ENCODE data around the gene RESP18. TPM values are rescaled to one million over a fixed set of nuclear protein-coding genes. Genes with fewer than 3 reads are reported as not detected.

The RESP18 gene
- total RNA-seq, 1 experiment from 2014 or later = not detected

- BruUV-seq (replicated peaks) = no TSS peak
- Mint-ChIP-seq H3K9me3 (ENCODE audit: unreplicated experiment) (no peaks in the 10 kb centered on the region), H3K36me3 (ENCODE audit: insufficient read depth, unreplicated experiment) (no peaks in the 10 kb centered on the region), H3K27me3 (ENCODE audit: insufficient read depth, unreplicated experiment) (no peaks in the 10 kb centered on the region), H3K4me3 (ENCODE audit: unreplicated experiment) (no peak overlapping the region), H3K4me1 (ENCODE audit: insufficient read depth, unreplicated experiment) (peaks cover 27% of the 10 kb centered on the region), H3K27ac (ENCODE audit: low read depth, unreplicated experiment) (no peak overlapping the region)
- TF ChIP-seq CTCF (IDR thresholded peaks at IDR 0.05; ENCODE audit: unreplicated experiment) = no peak
- ChIA-PET CTCF (interaction anchor here (0.7 to 17.4 kb wide), 8 partner anchors 7 to 132 kb away, joined by 3 to 445 read pairs (median 24); partner anchors contain the start of genes ANKZF1, ATG9A, CNPPD1 and DNAJB2), POLR2A (interaction anchor here (1.5 to 11.1 kb wide), 4 partner anchors 15 to 115 kb away, joined by 5 to 170 read pairs (median 35); partner anchors contain the start of genes ANKZF1, ATG9A, CNPPD1 and DNAJB2)
- intact Hi-C loops (cut with micrococcal nuclease) = no loop called here
- no peak for DNase-seq (ENCODE audit: unreplicated experiment)
These were observed 40.5 kb downstream of the RESP18 start for GRCh38 chr2:219291910-219292490.

- no TSS peak for BruUV-seq (replicated peaks)
- no peak overlapping the region for H3K27ac Mint-ChIP-seq (ENCODE audit: low read depth, unreplicated experiment)
- ChIA-PET CTCF (interaction anchor here (0.7 to 17.4 kb wide), 7 partner anchors 8 to 132 kb away, joined by 3 to 445 read pairs (median 7); partner anchors contain the start of genes CNPPD1, DNAJB2, GLB1L and SLC23A3), POLR2A (interaction anchor here (1.5 to 11.1 kb wide), 4 partner anchors 14 to 115 kb away, joined by 5 to 170 read pairs (median 35); partner anchors contain the start of genes ANKZF1, ATG9A, CNPPD1 and DNAJB2)
- peaks cover 4% of the 10 kb centered on the region for H3K36me3 Mint-ChIP-seq (ENCODE audit: insufficient read depth, unreplicated experiment)
- H3K4me3 Mint-ChIP-seq (ENCODE audit: unreplicated experiment) = no peak overlapping the region
- DNase-seq (ENCODE audit: unreplicated experiment) = no peak
- intact Hi-C loops (cut with micrococcal nuclease) = no loop called here
- H3K9me3 Mint-ChIP-seq (ENCODE audit: unreplicated experiment) = no peaks in the 10 kb centered on the region
- H3K4me1 Mint-ChIP-seq (ENCODE audit: insufficient read depth, unreplicated experiment) = peaks cover 31% of the 10 kb centered on the region
- TF ChIP-seq CTCF (IDR thresholded peaks at IDR 0.05; ENCODE audit: unreplicated experiment) = no peak
- H3K27me3 Mint-ChIP-seq (ENCODE audit: insufficient read depth, unreplicated experiment) = no peaks in the 10 kb centered on the region
These were observed 41.1 kb downstream of the RESP18 start for GRCh38 chr2:219291394-219291793.

GRCh38 chr2:219290381-219291171 lies 42.0 kb downstream of the RESP18 start:
- no peak for TF ChIP-seq CTCF (IDR thresholded peaks at IDR 0.05; ENCODE audit: unreplicated experiment)
- intact Hi-C loops (cut with micrococcal nuclease) = no loop called here
- DNase-seq (ENCODE audit: unreplicated experiment) = no peak
- ChIA-PET CTCF (interaction anchor here (0.6 to 17.4 kb wide), 6 partner anchors 9 to 131 kb away, joined by 3 to 445 read pairs (median 6); partner anchors contain the start of genes CNPPD1, DNAJB2 and SLC23A3), POLR2A (interaction anchor here (1.2 to 11.1 kb wide), 4 partner anchors 13 to 114 kb away, joined by 4 to 170 read pairs (median 25); partner anchors contain the start of genes ANKZF1, ATG9A, CNPPD1 and DNAJB2)
- Mint-ChIP-seq H3K27me3 (ENCODE audit: insufficient read depth, unreplicated experiment) (no peaks in the 10 kb centered on the region), H3K36me3 (ENCODE audit: insufficient read depth, unreplicated experiment) (peaks cover 13% of the 10 kb centered on the region), H3K4me3 (ENCODE audit: unreplicated experiment) (no peak overlapping the region), H3K9me3 (ENCODE audit: unreplicated experiment) (no peaks in the 10 kb centered on the region), H3K27ac (ENCODE audit: low read depth, unreplicated experiment) (peak overlapping the region; percentile 19), H3K4me1 (ENCODE audit: insufficient read depth, unreplicated experiment) (peaks cover 39% of the 10 kb centered on the region)
- no TSS peak for BruUV-seq (replicated peaks)

All from MCF 10A (cell line).